Stimulated activated CD8-positive, alpha-beta memory T cell treated with anti-CD3 and anti-CD28 coated beads, Interleukin-7, amount 100 ng/mL, for 4 hours (primary cell): Measurements from ENCODE around the gene HMX3.

Experiments used
- DNase-seq, 2 donors: peaks; one replicate each; pipeline ENCODE4 v3.0.0-alpha.2; 2020; ENCODE audit warnings: low read depth in 2 of 2

Gene HMX3

DNA sequence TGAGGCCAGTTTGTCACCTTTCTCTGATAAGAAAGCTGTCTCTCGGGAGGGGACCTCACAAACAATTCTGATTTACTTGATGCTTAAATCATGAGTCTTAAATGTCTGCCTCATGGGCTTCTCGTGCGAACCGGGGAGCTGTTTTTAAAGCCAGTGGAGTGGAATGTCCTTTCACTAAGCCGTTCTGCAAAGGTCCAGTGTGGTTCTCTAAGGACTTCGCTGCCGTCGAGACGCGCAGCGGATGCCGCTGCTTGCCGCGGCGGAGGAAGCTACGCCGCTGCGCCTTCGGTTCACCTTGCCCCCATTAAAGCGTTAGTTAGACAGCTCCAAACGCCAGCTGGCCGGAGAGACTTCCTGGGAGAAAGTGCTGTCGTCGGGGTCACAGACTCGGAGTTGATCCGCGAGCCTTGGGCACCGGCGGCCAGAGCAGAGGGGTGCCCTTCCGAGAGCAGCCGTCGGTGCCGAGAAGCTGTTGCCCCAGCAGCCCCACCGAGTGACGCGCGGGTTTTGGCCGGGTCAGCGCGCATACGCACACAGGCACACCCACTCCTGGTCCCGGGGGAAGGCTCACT lies 1.3 kb upstream of the HMX3 start:
- DNase-seq, result no peak

DNA sequence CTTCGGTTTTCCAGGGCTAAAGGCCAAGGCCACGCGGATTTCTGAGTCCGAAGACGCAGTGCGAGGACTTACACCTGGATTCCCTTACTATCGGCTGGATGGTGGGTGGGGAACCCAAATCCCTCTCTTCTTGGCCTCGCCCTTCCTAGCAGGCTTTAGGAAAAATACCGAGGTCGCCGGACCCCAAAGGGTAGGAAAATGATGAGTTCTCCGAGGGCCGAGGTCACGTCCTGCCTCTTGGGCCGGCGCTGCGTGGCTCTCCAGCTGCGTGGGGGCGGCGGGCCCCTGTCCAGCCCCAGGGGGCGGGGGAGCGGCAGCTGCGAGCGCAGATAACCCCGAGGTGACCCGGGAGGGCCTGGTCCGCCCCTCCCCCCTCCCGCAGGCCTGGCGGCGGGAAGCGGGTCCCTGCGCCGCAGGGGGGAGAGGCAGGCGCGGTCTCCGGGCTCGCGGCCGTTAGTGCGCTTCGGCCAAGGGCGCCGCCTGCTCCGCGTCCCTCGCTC lies 805 bp upstream of the HMX3 start:
- DNase-seq, result no peak

DNA sequence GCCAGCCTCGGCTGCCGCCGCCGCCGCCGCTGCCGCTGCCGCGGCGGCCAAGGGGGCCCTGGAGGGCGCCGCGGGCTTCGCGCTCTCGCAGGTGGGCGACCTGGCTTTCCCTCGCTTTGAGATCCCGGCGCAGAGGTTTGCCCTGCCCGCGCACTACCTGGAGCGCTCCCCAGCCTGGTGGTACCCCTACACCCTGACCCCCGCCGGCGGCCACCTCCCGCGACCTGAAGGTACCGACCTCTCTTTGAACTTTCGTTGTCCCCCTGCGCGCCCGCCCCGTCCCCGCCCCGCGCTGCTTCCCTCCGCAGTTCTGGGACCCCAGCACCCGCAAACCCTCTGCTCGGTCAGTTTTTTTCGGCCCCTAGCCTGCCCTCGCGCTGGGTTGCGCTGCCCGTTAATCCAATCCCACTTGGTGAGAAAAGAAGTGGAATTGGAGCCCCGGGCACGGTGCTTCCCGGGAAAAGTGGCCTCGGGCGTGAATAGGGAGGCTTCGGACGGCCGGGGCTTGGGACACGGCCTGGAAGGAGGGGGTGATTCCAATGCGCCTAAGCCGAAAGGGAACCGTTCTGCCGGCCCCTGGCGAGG lies 543 bp downstream of the HMX3 start:
- DNase-seq, result no peak

DNA sequence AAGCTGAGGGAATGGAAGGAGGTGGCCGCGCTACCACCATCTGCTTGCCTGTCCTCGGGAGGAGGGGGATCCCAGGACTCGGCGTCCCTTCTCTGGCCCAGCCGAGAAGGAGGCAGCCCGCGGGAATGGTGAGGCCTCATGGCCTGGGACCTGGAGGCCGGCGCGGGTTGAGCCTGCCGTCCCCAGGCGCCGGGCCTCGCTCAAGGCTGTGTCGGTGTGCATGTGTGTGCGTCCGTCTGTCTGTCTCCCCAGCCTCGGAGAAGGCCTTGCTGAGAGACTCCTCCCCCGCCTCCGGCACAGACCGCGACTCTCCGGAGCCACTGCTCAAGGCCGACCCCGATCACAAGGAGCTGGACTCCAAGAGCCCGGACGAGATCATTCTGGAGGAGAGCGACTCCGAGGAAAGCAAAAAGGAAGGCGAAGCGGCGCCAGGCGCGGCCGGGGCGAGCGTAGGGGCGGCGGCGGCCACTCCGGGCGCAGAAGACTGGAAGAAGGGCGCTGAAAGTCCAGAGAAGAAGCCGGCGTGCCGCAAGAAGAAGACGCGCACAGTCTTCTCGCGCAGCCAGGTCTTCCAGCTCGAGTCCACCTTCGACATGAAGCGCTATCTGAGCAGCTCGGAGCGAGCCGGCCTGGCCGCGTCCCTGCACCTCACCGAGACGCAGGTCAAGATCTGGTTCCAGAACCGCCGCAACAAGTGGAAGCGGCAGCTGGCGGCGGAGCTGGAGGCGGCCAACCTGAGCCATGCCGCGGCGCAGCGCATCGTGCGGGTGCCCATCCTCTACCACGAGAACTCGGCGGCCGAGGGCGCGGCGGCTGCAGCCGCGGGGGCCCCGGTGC lies 1.3 kb downstream of the HMX3 start:
- DNase-seq, result no peak

DNA sequence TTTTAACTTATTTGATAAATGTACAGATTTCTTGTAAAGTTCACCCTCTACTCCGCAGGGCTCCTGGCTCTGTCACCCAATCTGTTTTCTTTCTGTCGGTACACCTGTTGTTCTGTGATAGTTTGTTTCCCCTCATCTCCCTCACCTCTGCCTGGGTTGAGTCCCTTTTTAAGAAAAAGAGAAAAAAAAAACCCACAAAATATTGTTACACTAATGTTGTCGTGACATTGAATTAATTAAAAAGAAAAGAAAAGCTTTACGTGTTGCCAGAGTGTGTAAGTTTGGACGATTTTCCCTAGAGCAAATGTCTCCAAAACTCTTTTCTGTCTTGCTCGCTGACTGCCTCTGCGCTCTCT lies 3.4 kb downstream of the HMX3 start:
- no peak for DNase-seq

DNA sequence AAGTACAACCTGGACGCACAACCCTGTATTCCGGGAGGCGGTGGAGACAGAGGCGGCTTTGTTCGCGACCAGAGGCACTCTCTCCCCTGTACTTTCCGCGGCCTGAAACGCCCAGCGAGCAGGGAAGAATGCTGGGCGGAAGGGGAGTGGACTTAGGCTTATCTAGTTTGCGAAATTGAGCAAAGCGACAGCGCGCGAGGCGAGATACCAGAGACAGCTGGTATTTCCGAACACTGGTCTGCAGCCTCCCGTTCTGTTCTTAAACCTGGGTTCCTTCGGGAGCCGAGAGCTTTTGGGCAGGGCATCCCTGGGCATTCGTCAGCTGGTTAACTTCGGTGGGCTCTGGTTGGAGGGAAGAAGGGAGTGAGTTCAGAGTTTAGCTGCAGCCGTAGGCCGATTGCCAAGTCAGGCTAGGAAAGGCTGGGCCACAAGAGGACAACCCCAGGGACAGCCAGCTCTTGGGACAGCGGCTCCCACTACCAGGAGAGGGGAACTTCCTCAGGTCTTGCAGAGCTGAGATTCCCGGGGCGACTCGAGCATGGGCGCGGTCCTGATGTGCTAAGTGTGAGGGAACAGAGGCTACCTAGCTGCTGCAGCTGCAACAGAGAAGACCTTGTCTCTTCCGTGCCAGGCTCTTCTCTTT lies 3.9 kb downstream of the HMX3 start:
- no peak for DNase-seq

DNA sequence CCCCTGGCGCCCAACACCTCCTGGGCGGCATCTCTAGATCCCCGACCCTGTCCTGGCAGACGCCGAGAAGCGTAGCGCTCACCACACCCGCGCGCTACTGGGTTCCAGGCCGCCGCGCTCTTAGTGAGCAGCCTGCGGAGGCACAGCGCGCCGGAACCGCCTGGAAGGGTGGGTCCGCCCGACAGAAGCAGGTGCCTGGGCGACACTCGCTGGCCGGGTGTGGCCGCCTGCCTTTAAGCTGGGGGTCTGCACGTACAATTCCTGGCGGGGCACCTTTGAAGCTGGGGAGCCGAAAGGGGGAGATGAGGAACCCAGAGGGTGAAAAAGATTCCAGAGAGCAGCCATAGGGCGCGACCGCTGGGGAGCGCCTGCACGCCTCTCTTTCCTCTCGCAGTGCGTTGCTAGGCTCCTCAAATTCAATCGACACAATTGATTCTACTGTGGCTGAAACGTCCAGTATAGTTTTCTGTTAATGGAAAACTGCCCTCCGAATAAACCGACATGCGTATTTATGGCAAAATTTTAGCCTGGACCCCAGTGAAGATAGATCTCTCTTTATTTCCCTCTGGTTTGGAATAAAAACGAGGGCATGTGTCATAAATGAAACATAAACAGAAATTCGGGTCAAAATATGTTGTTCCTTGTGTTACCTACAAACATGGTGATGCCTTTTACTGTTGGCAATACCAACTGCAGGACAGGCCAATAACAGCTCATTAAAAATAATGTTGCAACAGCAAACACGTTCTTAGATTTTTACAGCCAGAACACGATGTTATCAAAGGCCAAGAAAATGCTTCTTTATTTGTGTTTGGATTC lies 4.6 kb downstream of the HMX3 start:
- DNase-seq, result no peak

DNA sequence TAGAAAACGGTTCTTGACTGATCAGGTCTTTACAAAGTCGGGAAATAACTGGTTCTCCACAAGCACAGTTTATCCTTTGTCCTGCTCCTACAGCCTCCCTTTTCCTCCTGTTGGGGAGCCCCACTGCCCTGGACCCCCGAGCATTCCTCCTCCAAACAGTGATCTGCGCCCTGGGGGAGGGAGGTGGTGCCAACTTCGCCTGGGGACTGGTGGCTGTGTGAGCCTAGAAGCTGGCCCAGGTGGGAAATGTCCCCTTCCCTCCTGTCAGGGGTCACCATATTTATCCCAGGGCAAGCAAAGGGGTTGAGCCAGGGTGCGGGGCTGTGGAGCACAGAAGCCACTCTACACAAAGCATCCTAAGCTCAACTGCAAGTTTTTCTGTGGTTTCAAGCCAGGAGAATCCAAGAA lies 5.2 kb downstream of the HMX3 start:
- DNase-seq, result no peak

DNA sequence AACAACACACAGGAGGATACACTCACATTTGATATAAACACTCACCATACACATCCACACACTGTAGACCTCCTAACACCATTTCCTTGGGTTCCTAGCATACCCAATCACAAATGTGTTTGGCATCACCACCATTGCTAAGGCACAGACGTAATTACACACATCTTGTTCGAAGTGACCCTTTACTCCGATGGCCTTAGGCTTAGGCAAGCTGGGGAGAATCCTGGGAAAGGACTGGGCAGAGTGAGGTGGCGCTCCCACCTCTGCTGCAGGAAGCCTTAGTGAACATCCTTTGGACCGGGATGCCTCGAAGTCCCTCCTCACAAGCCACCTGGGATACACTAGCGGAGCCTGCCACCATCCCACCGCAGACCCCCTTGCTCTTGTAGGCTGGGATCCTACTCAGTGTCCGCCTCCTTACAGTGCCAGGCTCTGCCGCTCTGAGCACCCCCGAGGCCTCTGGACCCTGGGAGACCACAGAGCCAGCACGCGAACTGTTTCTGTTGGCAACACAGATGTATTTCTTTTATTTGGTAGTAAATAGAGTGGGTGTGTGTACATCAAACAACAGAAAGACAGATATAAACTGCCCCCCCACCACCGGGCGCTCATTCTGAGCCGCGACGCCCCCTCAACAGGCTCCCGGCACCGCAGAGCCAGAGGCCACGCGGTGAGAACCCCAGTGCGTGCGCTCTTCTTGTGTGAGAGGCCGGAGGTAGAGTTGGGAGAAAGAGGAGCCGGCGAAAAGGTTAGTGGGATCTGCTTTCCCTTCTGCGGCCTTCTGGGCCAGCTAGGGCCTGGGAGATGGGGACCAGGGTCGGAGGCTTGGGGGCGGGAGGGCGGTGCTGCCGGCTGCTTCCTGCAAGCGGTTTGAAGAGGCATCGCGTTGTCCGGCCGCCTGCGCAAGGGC lies 6.3 kb downstream of the HMX3 start:
- DNase-seq, result no peak

DNA sequence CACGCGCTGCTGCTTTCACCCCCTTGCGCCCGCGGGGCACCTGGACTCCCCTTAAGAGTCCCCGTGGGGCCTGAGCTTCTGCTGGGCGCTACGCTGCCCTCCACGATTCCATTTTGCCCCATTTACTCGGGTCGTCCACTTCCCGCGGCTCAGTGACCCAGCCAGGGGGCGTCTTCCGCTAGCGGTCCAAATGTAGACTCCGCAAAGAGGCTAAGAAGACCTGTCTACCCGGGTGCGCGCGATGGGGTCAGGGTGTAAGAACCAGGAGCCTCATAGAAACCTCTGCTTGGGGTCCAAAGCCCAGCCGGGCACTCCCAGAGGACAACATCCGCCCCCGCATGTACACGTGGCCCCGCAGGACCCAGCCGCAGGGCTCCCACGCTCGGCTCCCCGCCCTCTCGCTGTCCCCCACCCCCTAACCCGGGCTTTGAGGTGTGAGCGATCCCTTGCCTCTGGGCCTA lies 7.0 kb downstream of the HMX3 start:
- no peak for DNase-seq

DNA sequence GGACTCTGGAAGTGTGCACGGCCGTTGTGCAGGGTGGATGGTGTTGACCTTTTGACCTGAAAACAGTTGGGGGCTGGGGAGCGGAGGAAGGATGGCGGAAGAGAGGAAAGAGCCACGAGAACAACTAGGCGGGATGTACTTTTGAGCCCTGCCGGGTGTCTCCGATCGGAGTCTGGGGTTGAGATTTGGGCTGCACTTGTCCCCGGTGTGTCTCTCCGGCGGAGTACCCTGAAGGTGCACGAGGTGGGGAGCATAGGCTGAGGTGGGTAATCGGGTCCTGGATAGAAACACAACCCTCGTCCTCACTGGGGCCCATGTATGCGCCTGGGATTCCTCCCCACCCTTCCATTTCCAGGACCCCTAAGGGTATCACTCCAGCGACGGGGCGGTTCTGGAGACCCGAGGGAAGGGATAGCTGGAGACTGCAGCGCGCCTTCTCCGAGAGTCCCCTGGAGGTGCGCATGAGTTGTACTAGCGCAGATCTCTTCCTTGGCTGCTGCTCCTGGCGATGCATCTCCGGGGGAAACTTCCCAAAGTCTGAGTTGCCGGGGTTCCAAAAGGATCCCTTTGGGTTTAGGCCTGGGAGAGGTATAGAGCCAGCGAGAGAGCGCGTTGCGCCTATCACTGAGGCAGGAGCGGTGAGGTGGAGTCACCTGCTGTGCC lies 7.5 kb downstream of the HMX3 start:
- no peak for DNase-seq

DNA sequence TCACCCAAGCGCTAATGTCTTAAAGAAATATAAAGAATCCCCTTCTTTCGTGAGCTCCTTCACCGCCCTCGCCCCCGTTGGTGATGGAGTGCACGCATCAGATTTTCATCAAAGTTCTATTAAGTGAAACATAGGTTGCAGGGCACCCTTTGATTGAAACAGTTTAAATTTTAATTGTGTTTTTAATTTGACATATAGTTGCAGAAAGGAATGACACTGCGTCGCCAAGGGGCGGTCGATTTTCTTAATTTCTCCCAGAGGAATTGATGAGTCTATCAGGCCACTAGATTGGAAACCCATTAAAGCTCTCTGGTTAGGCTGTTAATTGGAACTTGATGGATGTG lies 8.0 kb downstream of the HMX3 start:
- no peak for DNase-seq

DNA sequence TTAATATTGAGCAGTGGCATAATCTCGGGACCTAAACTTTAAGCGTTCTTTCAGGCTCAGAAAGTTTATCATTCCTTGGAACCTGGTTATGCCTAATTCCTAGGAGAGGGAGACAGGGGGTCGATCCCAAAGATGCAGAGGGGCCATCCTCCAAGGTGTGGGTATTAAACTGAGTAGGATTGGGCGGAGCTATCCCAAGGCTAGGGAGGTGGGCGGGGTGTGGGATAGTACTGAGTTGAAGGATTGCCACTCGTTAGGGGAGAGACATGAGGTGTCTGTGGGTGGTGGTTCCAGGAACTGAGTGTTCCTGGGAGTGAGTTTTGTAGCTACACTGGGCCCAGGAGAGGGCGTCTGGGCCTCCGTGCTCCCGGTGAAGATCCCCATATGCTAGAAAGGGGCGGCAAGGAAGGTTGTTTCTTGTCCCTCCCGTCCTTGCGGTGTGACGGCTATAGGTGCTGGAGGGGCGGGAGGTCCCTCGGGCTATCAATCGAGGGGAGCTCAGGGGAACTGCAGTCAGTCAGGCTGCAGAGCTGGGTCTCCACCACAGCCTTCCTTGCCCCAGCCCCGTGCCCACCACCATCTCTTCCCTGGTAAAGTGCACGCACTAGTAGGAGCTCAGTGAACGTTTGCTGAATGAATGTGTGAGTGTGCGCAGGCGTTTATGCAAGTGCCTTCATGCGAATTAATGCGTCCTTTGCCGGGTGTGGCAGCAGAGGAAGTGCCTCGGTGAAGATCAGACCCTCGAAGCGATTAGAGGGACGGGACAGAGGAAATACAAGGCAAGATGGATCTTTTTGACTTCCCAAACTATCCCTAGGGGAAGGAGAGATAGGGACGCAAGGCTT lies 9.1 kb downstream of the HMX3 start:
- DNase-seq, result no peak

DNA sequence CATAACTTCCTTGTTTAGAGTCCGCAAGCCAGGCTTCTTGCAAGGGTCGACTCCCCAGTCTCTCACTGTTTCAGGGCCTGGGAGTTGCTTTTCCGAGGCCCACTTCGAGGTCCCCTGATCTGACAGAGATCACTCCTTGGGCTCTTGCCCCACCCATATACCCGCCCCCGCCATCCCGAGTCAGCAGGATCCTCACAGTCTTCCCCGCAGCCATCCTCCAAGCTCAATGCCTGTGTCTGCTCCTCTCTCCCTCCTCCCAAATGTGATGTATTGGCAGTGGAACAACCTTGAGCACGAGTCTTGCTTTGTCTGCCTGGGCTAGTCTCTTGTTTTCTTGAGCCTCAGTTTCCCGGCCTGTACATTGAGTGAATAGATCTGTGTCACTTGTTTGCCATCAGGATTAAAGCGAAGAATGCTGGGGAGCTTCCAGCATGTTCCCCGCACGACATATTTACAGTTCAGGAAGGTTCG lies 9.8 kb downstream of the HMX3 start:
- DNase-seq, result no peak

DNA sequence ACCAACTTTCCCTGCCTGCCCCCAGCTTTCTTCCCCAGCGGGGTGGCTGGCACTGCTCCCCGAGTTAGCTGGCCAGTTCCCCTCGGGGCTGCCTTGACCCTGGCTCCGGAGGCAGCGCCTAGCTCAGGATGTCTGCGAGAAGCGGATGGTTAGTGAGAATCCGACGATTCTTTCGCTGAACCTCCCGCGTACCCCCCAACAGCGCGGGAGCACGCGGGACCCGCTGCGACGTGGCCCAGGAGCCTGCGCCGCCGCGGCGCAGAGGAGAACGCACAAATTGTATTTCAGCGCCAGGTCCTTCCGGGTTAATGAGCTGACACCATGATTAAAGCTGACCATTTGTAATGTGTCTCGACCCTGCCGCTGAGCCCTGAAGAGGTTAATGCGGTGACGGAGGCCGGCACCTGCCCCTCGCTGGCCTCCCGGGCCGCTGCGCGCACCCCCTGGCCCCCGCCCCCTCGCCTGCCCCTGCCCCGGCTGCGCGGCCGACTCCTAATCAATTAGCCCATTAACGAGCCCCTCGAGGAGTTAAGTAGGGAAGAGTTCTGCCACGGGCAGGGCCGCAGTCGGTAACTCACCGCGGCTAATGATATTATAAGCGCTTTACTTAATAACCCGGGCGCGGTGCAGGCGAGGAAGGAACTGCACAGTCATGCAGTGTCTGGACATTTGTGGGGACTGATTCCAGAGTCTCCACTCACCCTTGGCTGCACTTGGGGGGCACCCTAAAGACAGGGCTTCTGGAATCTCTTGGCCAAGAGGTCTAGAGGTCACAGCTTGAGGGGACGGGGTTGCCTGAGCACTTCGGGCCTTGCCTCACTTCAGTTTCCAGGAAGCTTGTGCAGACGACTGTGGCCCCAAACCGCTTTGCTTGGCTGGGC lies 10.5 kb downstream of the HMX3 start:
- no peak for DNase-seq

DNA sequence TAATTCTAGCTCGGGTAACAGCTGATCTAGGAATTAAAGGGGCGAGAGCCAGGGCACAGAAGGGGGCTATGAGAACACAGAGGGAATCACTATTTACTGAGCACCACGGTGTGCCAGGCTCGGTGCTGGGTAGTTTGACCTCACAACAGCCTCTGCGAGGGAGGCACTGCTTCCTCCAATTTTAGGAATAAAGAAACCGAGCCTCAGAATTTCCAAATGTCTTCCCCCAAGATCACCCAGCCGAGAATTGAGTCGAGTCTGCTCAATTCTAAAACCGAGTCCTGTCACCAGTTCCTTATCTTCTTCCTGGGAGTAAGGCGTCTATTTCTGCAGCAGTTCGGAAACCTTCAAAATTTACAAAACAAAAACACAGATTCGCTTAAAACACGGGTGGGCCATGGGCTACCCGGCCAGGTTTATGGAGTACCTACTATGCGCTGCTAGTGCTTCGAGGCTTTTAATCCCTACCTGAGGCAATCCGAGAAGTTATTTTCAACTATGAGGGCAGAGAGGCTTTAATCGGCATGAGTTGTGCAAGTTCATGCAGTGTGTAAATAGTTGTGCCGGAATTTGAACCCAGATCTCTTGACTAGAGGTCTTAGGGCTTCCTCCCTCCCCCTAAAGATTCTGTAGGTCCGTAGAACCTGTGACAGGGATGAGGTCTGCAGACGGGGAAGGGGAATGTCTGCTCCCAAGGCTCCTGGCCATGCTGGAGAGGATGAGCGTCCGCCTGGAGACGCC lies 11.3 kb downstream of the HMX3 start:
- DNase-seq, result no peak

DNA sequence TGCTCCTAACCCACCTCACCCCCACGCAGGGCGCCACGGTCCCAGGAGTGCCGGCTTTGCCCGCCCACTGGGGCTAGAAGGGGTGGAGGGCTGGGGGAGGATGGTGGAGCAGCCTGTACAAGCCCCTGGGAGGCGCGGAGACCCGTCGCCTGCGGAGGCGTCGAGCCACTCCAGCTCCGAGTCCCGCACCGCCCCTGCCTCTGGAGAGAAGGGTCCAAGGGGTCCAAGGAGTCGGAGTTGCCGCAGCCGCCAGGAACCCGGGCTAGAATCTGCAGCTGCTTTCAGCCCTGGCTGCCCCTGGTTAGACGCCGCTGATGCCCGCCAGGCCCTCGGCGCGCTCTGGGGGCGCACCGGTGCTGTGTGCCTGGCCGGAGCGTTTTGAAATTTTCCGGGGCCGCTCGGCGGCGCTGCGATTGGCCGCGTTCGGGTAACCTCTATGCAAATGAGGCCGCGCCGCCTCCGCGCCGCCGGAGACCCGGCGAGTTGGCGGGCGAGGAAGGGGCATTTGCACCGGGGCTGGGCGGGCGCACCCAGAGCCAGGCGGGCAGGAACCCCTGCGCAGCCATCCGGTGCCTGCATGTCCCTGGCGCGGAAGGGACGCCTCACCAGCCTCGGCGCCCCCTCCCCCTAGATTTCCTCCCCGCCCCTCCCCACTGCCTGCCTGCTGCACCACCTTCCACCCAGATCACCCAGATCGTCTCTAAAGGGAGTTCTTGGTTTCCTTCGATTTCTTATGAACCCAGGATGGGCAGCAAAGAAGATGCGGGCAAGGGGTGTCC lies 12.1 kb downstream of the HMX3 start, which contains the start of gene HMX2:
Gene HMX2, plus strand, starts transcription at position 502 of the 779 bp plus-strand sequence. Its CDS starts 243 bp downstream, at position 745.
- no peak for DNase-seq
